ENCODE measurements around the gene ARMC2.

ARMC2 gene

GRCh38 chr6:108968325-108969316 is 120.4 kb downstream of the ARMC2 start:
- TF ChIP-seq POLR2AphosphoS5 (IDR thresholded peaks at IDR 0.05; ENCODE audit: low read depth, low read length): no peak
- no peak for TF ChIP-seq FOXP2 (optimal IDR thresholded peaks at IDR 0.05; ENCODE audit: borderline replicate concordance, extremely low read depth, extremely low read length, insufficient read depth)
- no peak for TF ChIP-seq REST (IDR thresholded peaks at IDR 0.05; ENCODE audit: insufficient read depth in 1 of 2, low read depth in 2 of 2, low read length in 2 of 2)
- TF ChIP-seq TAF1 (IDR thresholded peaks at IDR 0.05; ENCODE audit: borderline replicate concordance, insufficient read depth, low read length): no peak
- TF ChIP-seq SIN3A (IDR thresholded peaks at IDR 0.05; ENCODE audit: borderline replicate concordance, insufficient read depth, low read length): no peak

- TF ChIP-seq SIN3A (IDR thresholded peaks at IDR 0.05; ENCODE audit: borderline replicate concordance, insufficient read depth, low read length): no peak
- no peak for TF ChIP-seq TAF1 (IDR thresholded peaks at IDR 0.05; ENCODE audit: borderline replicate concordance, insufficient read depth, low read length)
- no peak for TF ChIP-seq POLR2AphosphoS5 (IDR thresholded peaks at IDR 0.05; ENCODE audit: low read depth, low read length)
- no peak for TF ChIP-seq REST (IDR thresholded peaks at IDR 0.05; ENCODE audit: insufficient read depth in 1 of 2, low read depth in 2 of 2, low read length in 2 of 2)
- no peak for TF ChIP-seq FOXP2 (optimal IDR thresholded peaks at IDR 0.05; ENCODE audit: borderline replicate concordance, extremely low read depth, extremely low read length, insufficient read depth)
Observed at GRCh38 chr6:108969776-108970175, 121.6 kb downstream of the ARMC2 start.

GRCh38 chr6:108974201-108974600 is 126.0 kb downstream of the ARMC2 start:
- TF ChIP-seq FOXP2 (optimal IDR thresholded peaks at IDR 0.05; ENCODE audit: borderline replicate concordance, extremely low read depth, extremely low read length, insufficient read depth) (no peak), SIN3A (IDR thresholded peaks at IDR 0.05; ENCODE audit: borderline replicate concordance, insufficient read depth, low read length) (no peak), POLR2AphosphoS5 (IDR thresholded peaks at IDR 0.05; ENCODE audit: low read depth, low read length) (no peak), TAF1 (IDR thresholded peaks at IDR 0.05; ENCODE audit: borderline replicate concordance, insufficient read depth, low read length) (no peak), REST (IDR thresholded peaks at IDR 0.05; ENCODE audit: insufficient read depth in 1 of 2, low read depth in 2 of 2, low read length in 2 of 2) (no peak)

GRCh38 chr6:108982154-108983113 is 134.2 kb downstream of the ARMC2 start:
- TF ChIP-seq POLR2AphosphoS5 (IDR thresholded peaks at IDR 0.05; ENCODE audit: low read depth, low read length): no peak
- TF ChIP-seq TAF1 (IDR thresholded peaks at IDR 0.05; ENCODE audit: borderline replicate concordance, insufficient read depth, low read length): no peak
- no peak for TF ChIP-seq FOXP2 (optimal IDR thresholded peaks at IDR 0.05; ENCODE audit: borderline replicate concordance, extremely low read depth, extremely low read length, insufficient read depth)
- no peak for TF ChIP-seq REST (IDR thresholded peaks at IDR 0.05; ENCODE audit: insufficient read depth in 1 of 2, low read depth in 2 of 2, low read length in 2 of 2)
- TF ChIP-seq SIN3A (IDR thresholded peaks at IDR 0.05; ENCODE audit: borderline replicate concordance, insufficient read depth, low read length): no peak
